Caco-2 (cell line): ENCODE data around the gene TSHZ1. TPM values are rescaled to one million over a fixed set of nuclear protein-coding genes. Genes with fewer than 3 reads are reported as not detected.

Source experiments
- BruUV-seq: library from RNA; stranded (reverse); fragments of 400-500 nt; replicated peaks from 2 replicates; lab custom pipeline; 2021; lab: Mats Ljungman, UMichigan
- CTCF ChIA-PET: fragments of 300-600 bp; sonication (Branson Sonifier 250); formaldehyde crosslinking; loops from one replicate; lab custom pipeline; 2022; ENCODE audit warnings: antibody characterized with exemption; lab: Charles Lee
- POLR2A ChIA-PET: fragments of 300-600 bp; sonication (Branson Sonifier 250); formaldehyde crosslinking; loops from one replicate; lab custom pipeline; 2022; ENCODE audit warnings: antibody characterized with exemption; lab: Charles Lee
- DNase-seq, 2 experiments: peaks; one replicate each; pipeline versions ENCODE4 v3.0.0 to v3.0.0-alpha.2; 2020 to 2022
- H3K27me3 ChIP-seq: replicated peaks from 2 replicates; pipeline ENCODE4 v1.6.0; 2011; ENCODE audit warnings: low read length; ENCODE audit not compliant: control insufficient read depth, insufficient read depth
- H3K36me3 ChIP-seq: 2 replicates; pipeline ENCODE4 v1.5.1; 2011; ENCODE audit warnings: low read length; ENCODE audit not compliant: control insufficient read depth, insufficient read depth
- H3K4me1 ChIP-seq: fragments of 250-450 bp; sonication (Bioruptor Pico); 2 replicates; pipeline ENCODE4 v1.5.1; 2020; ENCODE audit warnings: mild to moderate bottlenecking
- H3K4me3 ChIP-seq: 2 replicates; pipeline ENCODE4 v1.5.1; 2011; ENCODE audit warnings: low read depth, mild to moderate bottlenecking, control low read depth, low read length
- H3K9me3 ChIP-seq: fragments of 250-450 bp; sonication (Bioruptor Pico); 2 replicates; pipeline ENCODE4 v1.5.1; 2020; ENCODE audit warnings: mild to moderate bottlenecking, moderate library complexity
- H3K27ac Mint-ChIP-seq: one replicate; pipeline ENCODE4 v1.8.0; 2022; ENCODE audit warnings: mixed read lengths; ENCODE audit not compliant: unreplicated experiment
- H3K27me3 Mint-ChIP-seq: one replicate; pipeline ENCODE4 v1.8.0; 2022; ENCODE audit warnings: mixed read lengths; ENCODE audit not compliant: insufficient read depth, unreplicated experiment
- H3K36me3 Mint-ChIP-seq: one replicate; pipeline ENCODE4 v1.8.0; 2022; ENCODE audit warnings: mild to moderate bottlenecking, mixed read lengths; ENCODE audit not compliant: insufficient read depth, unreplicated experiment
- H3K4me1 Mint-ChIP-seq: one replicate; pipeline ENCODE4 v1.8.0; 2022; ENCODE audit warnings: low read depth, mixed read lengths; ENCODE audit not compliant: unreplicated experiment
- H3K4me3 Mint-ChIP-seq: one replicate; pipeline ENCODE4 v1.8.0; 2022; ENCODE audit warnings: mild to moderate bottlenecking, moderate library complexity, mixed read lengths; ENCODE audit not compliant: unreplicated experiment
- H3K9me3 Mint-ChIP-seq: one replicate; pipeline ENCODE4 v1.8.0; 2022; ENCODE audit warnings: mixed read lengths; ENCODE audit not compliant: unreplicated experiment
- CTCF ChIP-seq, 2 experiments: fragments of 200-600 bp in 1 of 2; IDR thresholded peaks; 1 replicate in 1 of 2; 2 replicates in 1 of 2; pipeline versions ENCODE4 v1.5.1 to v1.8.0; 2011 to 2022; ENCODE audit warnings: antibody characterized with exemption in 1 of 2, control low read depth in 1 of 2, inconsistent platforms in 1 of 2, low read depth in 1 of 2, low read length in 1 of 2, mild to moderate bottlenecking in 1 of 2, moderate library complexity in 1 of 2; ENCODE audit not compliant: insufficient read depth in 1 of 2, severe bottlenecking in 1 of 2, unreplicated experiment in 1 of 2
- intact Hi-C: fragments of 100-400 bp; cut with micrococcal nuclease; formaldehyde crosslinking; loops from one replicate; pipeline ENCODE4 v1.10.0; 2022; ENCODE audit not compliant: unreplicated experiment
- total RNA-seq: library from RNA; stranded (reverse); gene quantifications from 2 replicates; pipeline ENCODE4 v1.2.3, GENCODE V29; 2022

TSHZ1 gene
- total RNA-seq, 1 experiment from 2014 or later = 4.4 TPM

- Mint-ChIP-seq H3K27me3 (no peaks in the 10 kb centered on the region), H3K4me1 (no peaks in the 10 kb centered on the region), H3K9me3 (no peaks in the 10 kb centered on the region), H3K27ac (no peak overlapping the region), H3K4me3 (no peak overlapping the region), H3K36me3 (peaks cover 11% of the 10 kb centered on the region)
- DNase-seq = no peak
- CTCF ChIA-PET = no interaction called here
- no peak overlapping the region for H3K4me3 ChIP-seq
- H3K36me3 ChIP-seq = no peaks in the 10 kb centered on the region
- peaks cover 8% of the 10 kb centered on the region; the same call in 1 of the 2 replicates for H3K4me1 ChIP-seq
- BruUV-seq = no TSS peak
- intact Hi-C loops = no loop called here
- TF ChIP-seq CTCF (IDR thresholded peaks at IDR 0.05; ENCODE audit: insufficient read depth in 1 of 2, low read depth in 1 of 2, low read length in 1 of 2, severe bottlenecking in 1 of 2, unreplicated experiment in 1 of 2) = no peak
- H3K27me3 ChIP-seq = no peaks in the 10 kb centered on the region
- no peaks in the 10 kb centered on the region for H3K9me3 ChIP-seq
- POLR2A ChIA-PET = no interaction called here
Measured at GRCh38 chr18:75215663-75216062, 5.1 kb downstream of the TSHZ1 start.

- no peak for TF ChIP-seq CTCF (IDR thresholded peaks at IDR 0.05; ENCODE audit: insufficient read depth in 1 of 2, low read depth in 1 of 2, low read length in 1 of 2, severe bottlenecking in 1 of 2, unreplicated experiment in 1 of 2)
- no peak overlapping the region for H3K4me3 Mint-ChIP-seq
- Histone ChIP-seq H3K4me1 (peaks cover 8% of the 10 kb centered on the region; the same call in 1 of the 2 replicates), H3K36me3 (no peaks in the 10 kb centered on the region), H3K4me3 (no peak overlapping the region), H3K9me3 (no peaks in the 10 kb centered on the region), H3K27me3 (no peaks in the 10 kb centered on the region)
- intact Hi-C loops = no loop called here
- peaks cover 6% of the 10 kb centered on the region for H3K36me3 Mint-ChIP-seq
- H3K27ac Mint-ChIP-seq = no peak overlapping the region
- H3K4me1 Mint-ChIP-seq = no peaks in the 10 kb centered on the region
- H3K9me3 Mint-ChIP-seq = no peaks in the 10 kb centered on the region
- ChIA-PET POLR2A (no interaction called here), CTCF (no interaction called here)
- no peaks in the 10 kb centered on the region for H3K27me3 Mint-ChIP-seq
- no peak for DNase-seq
- BruUV-seq = no TSS peak
Measured at GRCh38 chr18:75216212-75216910, 5.8 kb downstream of the TSHZ1 start.

- H3K36me3 Mint-ChIP-seq = peaks cover 6% of the 10 kb centered on the region
- H3K9me3 ChIP-seq = no peaks in the 10 kb centered on the region
- intact Hi-C loops = no loop called here
- H3K36me3 ChIP-seq = no peaks in the 10 kb centered on the region
- no peak overlapping the region for H3K4me3 ChIP-seq
- POLR2A ChIA-PET = no interaction called here
- no peaks in the 10 kb centered on the region for H3K9me3 Mint-ChIP-seq
- peaks cover 8% of the 10 kb centered on the region; the same call in 1 of the 2 replicates for H3K4me1 ChIP-seq
- H3K27me3 Mint-ChIP-seq = no peaks in the 10 kb centered on the region
- H3K4me1 Mint-ChIP-seq = no peaks in the 10 kb centered on the region
- DNase-seq = no peak
- no peak for TF ChIP-seq CTCF (IDR thresholded peaks at IDR 0.05; ENCODE audit: insufficient read depth in 1 of 2, low read depth in 1 of 2, low read length in 1 of 2, severe bottlenecking in 1 of 2, unreplicated experiment in 1 of 2)
- BruUV-seq = no TSS peak
- H3K4me3 Mint-ChIP-seq = no peak overlapping the region
- no peak overlapping the region for H3K27ac Mint-ChIP-seq
- CTCF ChIA-PET = no interaction called here
- H3K27me3 ChIP-seq = no peaks in the 10 kb centered on the region
Measured at GRCh38 chr18:75216911-75217689, 6.5 kb downstream of the TSHZ1 start.
